ENCODE results near the gene CKMT2. TPM values are rescaled to one million over a fixed set of nuclear protein-coding genes. Genes with fewer than 3 reads are reported as not detected.

The CKMT2 gene
- polyA plus RNA-seq, 3 donors, result 5.2 to 10.3 (median 9.0) TPM

DNA sequence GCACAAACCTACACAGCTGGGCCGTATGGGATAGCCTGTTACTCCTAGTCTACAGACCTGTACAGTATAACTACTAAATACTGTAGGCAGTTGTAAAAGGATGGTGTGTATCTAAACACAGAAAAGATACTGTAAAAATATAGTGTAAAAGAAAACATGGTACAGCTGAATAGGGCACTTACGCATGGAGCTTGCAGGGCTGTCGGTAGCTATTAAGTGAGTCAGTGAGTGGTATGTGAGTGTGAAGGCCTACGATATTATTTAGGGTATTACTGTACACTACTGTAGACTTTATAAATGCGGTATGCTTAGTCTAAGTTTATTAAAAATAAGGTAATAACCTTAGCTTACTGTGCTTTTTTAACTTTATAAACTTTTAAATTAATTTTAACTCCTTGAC is 69.5 kb downstream of the CKMT2 start:
- no peak for DNase-seq

DNA sequence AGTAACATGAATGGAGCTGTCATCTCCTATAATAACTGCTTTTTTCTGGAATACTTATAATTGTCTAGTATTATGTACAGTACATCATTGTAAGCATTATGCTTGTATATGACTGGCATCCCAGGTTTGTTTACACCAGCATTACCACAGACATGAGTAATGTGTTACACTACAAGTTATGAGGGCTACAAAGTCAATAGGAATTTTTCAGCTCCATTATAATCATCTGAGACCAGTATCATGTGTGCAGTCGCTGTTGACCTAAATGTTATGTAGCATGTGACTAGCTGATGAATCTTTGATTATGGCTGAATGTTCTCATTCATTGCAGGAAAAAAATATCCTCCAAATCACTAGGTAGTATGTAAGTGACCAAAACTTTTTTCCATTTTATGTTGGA is 70.4 kb downstream of the CKMT2 start:
- no peak for DNase-seq

GRCh38 chr5:81305785-81306184 is 72.7 kb downstream of the CKMT2 start:
- no peak for DNase-seq

DNA sequence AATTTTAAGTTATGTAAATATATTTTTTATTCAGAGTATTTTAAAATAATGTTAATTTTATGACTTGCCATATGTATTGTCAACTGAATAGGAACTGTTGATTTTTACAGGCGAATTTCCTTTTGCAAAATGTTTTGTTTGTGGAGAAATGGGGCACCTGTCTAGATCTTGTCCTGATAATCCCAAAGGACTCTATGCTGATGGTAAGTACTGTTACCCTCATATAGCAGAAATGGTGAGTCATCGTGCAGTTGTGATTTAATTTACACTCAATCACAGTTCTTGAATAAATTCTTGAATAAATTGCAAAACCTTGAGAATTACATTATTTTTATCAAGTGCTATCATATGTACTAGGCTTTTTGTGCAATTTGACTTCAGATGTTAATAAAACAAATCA is 75.7 kb downstream of the CKMT2 start:
- no peak for DNase-seq

DNA sequence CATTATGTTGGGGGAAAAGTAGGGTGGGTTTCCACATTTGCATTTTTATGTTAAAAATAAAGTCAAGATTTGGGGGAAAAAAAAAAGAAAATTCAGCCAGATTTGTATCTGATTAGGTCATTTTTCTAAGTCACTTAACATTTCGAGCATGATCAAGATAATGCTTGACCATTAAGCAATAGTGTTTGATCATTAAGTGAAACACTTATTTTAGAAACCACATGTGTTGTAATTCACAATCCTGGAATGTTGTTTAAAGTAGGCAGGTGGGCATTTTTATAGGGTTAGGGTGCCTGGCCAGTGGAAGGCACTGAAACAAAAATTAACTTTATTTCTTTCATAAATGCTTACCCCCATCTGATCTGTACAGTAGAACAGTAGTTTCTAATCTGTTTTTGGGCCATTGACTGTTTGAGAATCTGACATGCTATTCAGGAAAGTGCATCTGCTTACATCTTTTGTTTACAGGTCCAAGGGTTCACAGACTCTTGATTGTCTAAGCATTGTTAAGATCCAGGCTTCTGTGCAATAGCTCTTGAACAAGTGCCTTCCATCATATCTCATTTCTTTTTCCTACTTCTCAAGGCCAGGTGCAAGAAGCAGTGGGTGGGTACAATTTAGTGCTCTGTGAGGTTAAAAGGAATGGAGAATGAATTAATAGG is 77.4 kb downstream of the CKMT2 start:
- DNase-seq, result no peak

DNA sequence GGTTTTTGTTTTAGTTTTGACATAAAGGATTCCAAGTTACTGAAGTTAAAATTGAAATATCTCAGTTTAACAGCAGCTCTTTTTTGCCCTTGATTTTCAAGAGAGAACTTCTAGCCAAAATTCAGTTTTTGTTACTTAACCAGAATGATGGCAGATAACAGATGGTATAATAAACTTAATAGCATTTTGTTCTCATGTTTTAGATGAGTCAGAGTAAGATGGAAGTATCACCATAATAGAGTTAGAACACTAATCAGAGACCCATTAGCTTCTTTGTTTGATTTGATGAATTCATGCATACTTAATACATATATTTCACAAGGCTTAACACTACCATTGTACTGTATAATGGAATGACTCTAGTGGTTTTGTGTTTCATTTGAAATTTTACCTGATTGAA is 80.2 kb downstream of the CKMT2 start:
- DNase-seq, result no peak

GRCh38 chr5:81313686-81314085 is 80.6 kb downstream of the CKMT2 start:
- DNase-seq, result no peak

- DNase-seq, result no peak
These were observed 81.5 kb downstream of the CKMT2 start for GRCh38 chr5:81314581-81314980.

DNA sequence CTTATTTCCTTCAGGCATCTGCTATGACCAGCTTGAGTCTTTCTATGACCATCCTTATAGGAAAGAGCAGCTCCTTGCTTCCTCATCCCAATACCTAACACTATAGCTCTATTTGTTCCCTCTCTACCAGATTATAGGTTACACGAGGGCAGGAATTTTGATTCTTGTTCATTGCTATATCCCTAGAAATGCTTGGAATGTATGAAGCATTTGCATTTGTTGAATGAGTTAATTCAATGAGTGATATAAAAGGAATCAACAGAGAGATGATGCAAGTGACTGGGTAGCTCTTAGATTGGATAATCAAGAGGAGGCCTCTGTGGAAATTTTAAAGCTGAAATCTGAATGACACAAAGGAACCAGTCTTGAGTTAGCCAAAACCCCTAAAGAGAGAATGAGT is 82.2 kb downstream of the CKMT2 start:
- DNase-seq, result no peak

DNA sequence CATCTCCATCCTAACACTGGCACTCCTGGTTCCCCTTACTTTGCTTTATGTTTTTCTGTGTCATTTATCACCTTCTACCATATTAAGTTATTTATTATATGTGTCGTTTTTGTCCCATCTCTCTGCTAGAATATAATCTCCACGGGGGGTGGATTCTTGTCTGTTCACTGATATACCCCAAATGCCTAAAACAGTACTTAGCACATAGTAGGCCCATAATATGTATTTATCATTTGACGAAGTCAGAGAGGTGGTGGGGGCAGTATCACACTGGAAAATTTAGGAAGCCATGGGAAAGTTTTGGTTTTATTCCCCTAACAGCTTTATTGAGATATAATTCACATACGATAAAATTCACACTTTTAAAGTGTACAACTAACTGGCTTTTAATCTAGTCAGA is 82.7 kb downstream of the CKMT2 start:
- DNase-seq, result no peak

Other genes with a start within 250 kb of the CKMT2 start
- gene ZCCHC9, start 68.3 kb downstream of the CKMT2 start, polyA plus RNA-seq (ENCODE audit: insufficient read length in 3 of 3), result 10 to 100 TPM; 36.4 to 46.9 (median 41.1) TPM
- gene ACOT12, start 160.8 kb downstream of the CKMT2 start, polyA plus RNA-seq (ENCODE audit: insufficient read length in 3 of 3), result 1 to 10 TPM in 1 of 3 donors, under 1 TPM in 2; 0.84 to 1.1 (median 0.99) TPM